ENCODE data around the gene KCTD7.
A peak's percentile ranks its signal among the peaks of the same experiment; 100 is the strongest.
"Not testable (repeated sequence)": the region's sequence is repeated elsewhere in the genome, so short reads cannot be mapped to it uniquely, and the experiment has no call there.

KCTD7 gene

GRCh38 chr7:66628361-66629221 lies at the start of gene KCTD7:
TSS of gene KCTD7 (plus strand) at chr7:66628881. CDS start at chr7:66629065, 184 bp downstream.
- H3K27ac ChIP-seq, result peak within 1 kb of the TSS; percentile 75
- peak; percentile 92 for DNase-seq (ENCODE audit: low read depth, low spot score)

GRCh38 chr7:66580380-66580779 lies 48.3 kb upstream of the KCTD7 start:
- not testable (repeated sequence) for H3K27ac ChIP-seq; DNase-seq (ENCODE audit: low read depth, low spot score)

GRCh38 chr7:66582816-66583489 lies 45.7 kb upstream of the KCTD7 start:
- not testable (repeated sequence) for DNase-seq (ENCODE audit: low read depth, low spot score); H3K27ac ChIP-seq

- H3K27ac ChIP-seq, result no peak overlapping the region
- no peak for DNase-seq (ENCODE audit: low read depth, low spot score)
Observed at GRCh38 chr7:66583490-66584110, 45.1 kb upstream of the KCTD7 start.

- DNase-seq (ENCODE audit: low read depth, low spot score), result no peak
- H3K27ac ChIP-seq, result no peak overlapping the region
Observed at GRCh38 chr7:66586181-66586580, 42.5 kb upstream of the KCTD7 start.

GRCh38 chr7:66588226-66588625 lies 40.5 kb upstream of the KCTD7 start:
- not testable (repeated sequence) for DNase-seq (ENCODE audit: low read depth, low spot score); H3K27ac ChIP-seq

GRCh38 chr7:66588856-66589570 lies 39.7 kb upstream of the KCTD7 start:
- H3K27ac ChIP-seq, result peak overlapping the region; percentile 90
- not testable (repeated sequence) for DNase-seq (ENCODE audit: low read depth, low spot score)

GRCh38 chr7:66590302-66591057 lies 38.2 kb upstream of the KCTD7 start:
- H3K27ac ChIP-seq, result peak overlapping the region; percentile 90
- DNase-seq (ENCODE audit: low read depth, low spot score), result peak; percentile 20

GRCh38 chr7:66591058-66591798 lies 37.5 kb upstream of the KCTD7 start:
- not testable (repeated sequence) for DNase-seq (ENCODE audit: low read depth, low spot score)
- peak overlapping the region; percentile 90 for H3K27ac ChIP-seq

- DNase-seq (ENCODE audit: low read depth, low spot score), result peak; percentile 52
- H3K27ac ChIP-seq, result peak overlapping the region; percentile 90
Observed at GRCh38 chr7:66591799-66592596, 36.7 kb upstream of the KCTD7 start.

- DNase-seq (ENCODE audit: low read depth, low spot score), result not testable (repeated sequence)
- H3K27ac ChIP-seq, result peak overlapping the region; percentile 90
Observed at GRCh38 chr7:66592597-66593146, 36.0 kb upstream of the KCTD7 start.

GRCh38 chr7:66594082-66594481 lies 34.6 kb upstream of the KCTD7 start:
- H3K27ac ChIP-seq; DNase-seq (ENCODE audit: low read depth, low spot score): not testable (repeated sequence)

GRCh38 chr7:66597461-66597860 lies 31.2 kb upstream of the KCTD7 start:
- no peak overlapping the region for H3K27ac ChIP-seq
- no peak for DNase-seq (ENCODE audit: low read depth, low spot score)

GRCh38 chr7:66602159-66602558 lies 26.5 kb upstream of the KCTD7 start:
- no peak overlapping the region for H3K27ac ChIP-seq
- DNase-seq (ENCODE audit: low read depth, low spot score), result no peak

- no peak overlapping the region for H3K27ac ChIP-seq
- no peak for DNase-seq (ENCODE audit: low read depth, low spot score)
Observed at GRCh38 chr7:66604198-66604597, 24.5 kb upstream of the KCTD7 start.

GRCh38 chr7:66606540-66607291 lies 22.0 kb upstream of the KCTD7 start:
- not testable (repeated sequence) for DNase-seq (ENCODE audit: low read depth, low spot score); H3K27ac ChIP-seq

GRCh38 chr7:66609176-66609575 lies 19.5 kb upstream of the KCTD7 start:
- H3K27ac ChIP-seq, result no peak overlapping the region
- no peak for DNase-seq (ENCODE audit: low read depth, low spot score)

Measured in epithelial cell of prostate (primary cell).